Measurements from ENCODE around the gene PDE6A. TPM values are rescaled to one million over a fixed set of nuclear protein-coding genes. Genes with fewer than 3 reads are reported as not detected.

PDE6A gene
- total and polyA plus RNA-seq, 2 experiments from 2014 or later = 3.6 to 3.9 TPM

- no peak overlapping the region for H3K4me2 ChIP-seq
- no peaks in the 10 kb centered on the region for H3K9me3 ChIP-seq (ENCODE audit: low read depth)
- no peaks in the 10 kb centered on the region for H3K36me3 ChIP-seq (replicated peaks; ENCODE audit: insufficient read depth, low read depth)
- no peak overlapping the region for H3K4me3 ChIP-seq
- H2AFZ ChIP-seq = no peak overlapping the region
- no peaks in the 10 kb centered on the region for H3K27me3 ChIP-seq
- peak overlapping the region; percentile 42 for H3K27ac ChIP-seq
- WGBS (ENCODE audit: low lambda C conversion rate, missing lambda C conversion rate) = 71% methylated on average over 7 of the region's 7 CpGs
- TF ChIP-seq EZH2 (IDR thresholded peaks at IDR 0.05; ENCODE audit: borderline replicate concordance) (no peak), EZH2phosphoT487 (IDR thresholded peaks at IDR 0.05; ENCODE audit: low read depth, severe bottlenecking, unreplicated experiment) (no peak), CTCF (IDR thresholded peaks at IDR 0.05; ENCODE audit: poor library complexity) (no peak)
- no peaks in the 10 kb centered on the region for H3K79me2 ChIP-seq
- DNase-seq (ENCODE audit: low spot score) = no peak
- peaks cover 5% of the 10 kb centered on the region for H3K4me1 ChIP-seq (ENCODE audit: insufficient read depth)
- H3K9me2 ChIP-seq (replicated peaks; ENCODE audit: insufficient read depth) = no peaks in the 10 kb centered on the region
- no peaks in the 10 kb centered on the region for H4K20me1 ChIP-seq (ENCODE audit: insufficient read depth, poor library complexity, severe bottlenecking)
Measured at GRCh38 chr5:149895416-149896345, 48.9 kb downstream of the PDE6A start.

- Histone ChIP-seq H3K27me3 (no peaks in the 10 kb centered on the region), H3K36me3 (replicated peaks; ENCODE audit: insufficient read depth, low read depth) (no peaks in the 10 kb centered on the region), H3K79me2 (no peaks in the 10 kb centered on the region), H3K4me3 (no peak overlapping the region), H3K9me3 (ENCODE audit: low read depth) (no peaks in the 10 kb centered on the region), H3K4me1 (ENCODE audit: insufficient read depth) (peaks cover 5% of the 10 kb centered on the region), H2AFZ (no peak overlapping the region), H4K20me1 (ENCODE audit: insufficient read depth, poor library complexity, severe bottlenecking) (no peaks in the 10 kb centered on the region), H3K9me2 (replicated peaks; ENCODE audit: insufficient read depth) (no peaks in the 10 kb centered on the region), H3K4me2 (no peak overlapping the region), H3K27ac (no peak overlapping the region)
- 89% methylated on average over 1 of the region's 1 CpG for WGBS (ENCODE audit: low lambda C conversion rate, missing lambda C conversion rate)
- TF ChIP-seq EZH2phosphoT487 (IDR thresholded peaks at IDR 0.05; ENCODE audit: low read depth, severe bottlenecking, unreplicated experiment) (no peak), EZH2 (IDR thresholded peaks at IDR 0.05; ENCODE audit: borderline replicate concordance) (no peak), CTCF (IDR thresholded peaks at IDR 0.05; ENCODE audit: poor library complexity) (no peak)
- no peak for DNase-seq (ENCODE audit: low spot score)
Measured at GRCh38 chr5:149894237-149894636, 50.4 kb downstream of the PDE6A start.

- H3K4me2 ChIP-seq = no peak overlapping the region
- H3K4me1 ChIP-seq (ENCODE audit: insufficient read depth) = peaks cover 5% of the 10 kb centered on the region
- 100% methylated on average over 1 of the region's 1 CpG for WGBS (ENCODE audit: low lambda C conversion rate, missing lambda C conversion rate)
- no peak for DNase-seq (ENCODE audit: low spot score)
- no peaks in the 10 kb centered on the region for H3K36me3 ChIP-seq (replicated peaks; ENCODE audit: insufficient read depth, low read depth)
- no peaks in the 10 kb centered on the region for H3K27me3 ChIP-seq
- TF ChIP-seq EZH2phosphoT487 (IDR thresholded peaks at IDR 0.05; ENCODE audit: low read depth, severe bottlenecking, unreplicated experiment) = no peak
- TF ChIP-seq EZH2 (IDR thresholded peaks at IDR 0.05; ENCODE audit: borderline replicate concordance) = no peak
- TF ChIP-seq CTCF (IDR thresholded peaks at IDR 0.05; ENCODE audit: poor library complexity) = no peak
- H3K4me3 ChIP-seq = no peak overlapping the region
- H3K9me3 ChIP-seq (ENCODE audit: low read depth) = no peaks in the 10 kb centered on the region
- H2AFZ ChIP-seq = no peak overlapping the region
- no peaks in the 10 kb centered on the region for H3K9me2 ChIP-seq (replicated peaks; ENCODE audit: insufficient read depth)
- no peaks in the 10 kb centered on the region for H3K79me2 ChIP-seq
- H4K20me1 ChIP-seq (ENCODE audit: insufficient read depth, poor library complexity, severe bottlenecking) = no peaks in the 10 kb centered on the region
- no peak overlapping the region for H3K27ac ChIP-seq
Measured at GRCh38 chr5:149893403-149893931, 51.1 kb downstream of the PDE6A start.

Measured in hepatocyte (in vitro differentiated cells).